DND-41 (cell line): ENCODE measurements around the gene DENND1A.

Experiments
- ATAC-seq: fragments of 200-7000 bp; cut with Tn5 transposase; 3 replicates; pipeline ENCODE4 v1.9.1; 2021; ENCODE audit warnings: low read depth; ENCODE audit not compliant: insufficient read depth
- DNase-seq: peaks from one replicate; pipeline ENCODE4 v3.0.0-alpha.2; 2020
- H2AFZ ChIP-seq: 2 replicates; pipeline ENCODE4 v1.6.0; 2012; ENCODE audit warnings: low read depth, low read length
- H3K27ac ChIP-seq: 2 replicates; pipeline ENCODE4 v1.5.1; 2012; ENCODE audit warnings: low read length, inconsistent platforms
- H3K27me3 ChIP-seq: fragments of 200-600 bp; sonication (generic); 2 replicates; pipeline ENCODE4 v1.6.0; 2012; ENCODE audit warnings: low read length, mild to moderate bottlenecking, inconsistent platforms; ENCODE audit not compliant: insufficient read depth, poor library complexity
- H3K36me3 ChIP-seq: 2 replicates; pipeline ENCODE4 v1.5.1; 2012; ENCODE audit warnings: low read length, inconsistent platforms; ENCODE audit not compliant: insufficient read depth
- H3K4me1 ChIP-seq: 2 replicates; pipeline ENCODE4 v1.5.1; 2012; ENCODE audit warnings: mild to moderate bottlenecking, low read length; ENCODE audit not compliant: insufficient read depth
- H3K4me2 ChIP-seq: 2 replicates; pipeline ENCODE4 v1.6.0; 2012; ENCODE audit warnings: mild to moderate bottlenecking, moderate library complexity, low read length, inconsistent platforms; ENCODE audit not compliant: insufficient read depth
- H3K4me3 ChIP-seq, 2 experiments: fragments of 200-600 bp in 1 of 2; shearing (Covaris generic) in 1 of 2; 2 replicates each; pipeline ENCODE4 v1.5.1; 2012 to 2016; ENCODE audit warnings: inconsistent platforms in 2 of 2, low read length in 2 of 2, mild to moderate bottlenecking in 2 of 2, low read depth in 1 of 2, moderate library complexity in 1 of 2
- H3K79me2 ChIP-seq: 2 replicates; pipeline ENCODE4 v1.6.0; 2012; ENCODE audit warnings: low read length, inconsistent platforms; ENCODE audit not compliant: insufficient read depth
- H3K9ac ChIP-seq: 2 replicates; pipeline ENCODE4 v1.6.0; 2012; ENCODE audit warnings: low read depth, mild to moderate bottlenecking, inconsistent platforms, low read length, moderate library complexity
- H3K9me3 ChIP-seq: 2 replicates; pipeline ENCODE4 v1.5.1; 2012; ENCODE audit warnings: low read length, moderate library complexity, mild to moderate bottlenecking, inconsistent platforms; ENCODE audit not compliant: insufficient read depth, severe bottlenecking
- H4K20me1 ChIP-seq: 2 replicates; pipeline ENCODE4 v1.6.0; 2012; ENCODE audit warnings: low read length; ENCODE audit not compliant: insufficient read depth
- EZH2 ChIP-seq: IDR thresholded peaks from 3 replicates; pipeline ENCODE4 v1.6.1; 2012; ENCODE audit warnings: borderline replicate concordance, low read depth, mild to moderate bottlenecking, moderate library complexity, low read length, inconsistent platforms; ENCODE audit not compliant: severe bottlenecking
- TF ChIP-seq, protein P1 (sequence below): IDR thresholded peaks from 2 replicates; pipeline ENCODE4 v1.5.1; 2012; ENCODE audit warnings: borderline replicate concordance, low read length, moderate library complexity, mild to moderate bottlenecking; ENCODE audit not compliant: poor library complexity, severe bottlenecking; ENCODE audit errors: extremely low read depth

DENND1A gene

DNA sequence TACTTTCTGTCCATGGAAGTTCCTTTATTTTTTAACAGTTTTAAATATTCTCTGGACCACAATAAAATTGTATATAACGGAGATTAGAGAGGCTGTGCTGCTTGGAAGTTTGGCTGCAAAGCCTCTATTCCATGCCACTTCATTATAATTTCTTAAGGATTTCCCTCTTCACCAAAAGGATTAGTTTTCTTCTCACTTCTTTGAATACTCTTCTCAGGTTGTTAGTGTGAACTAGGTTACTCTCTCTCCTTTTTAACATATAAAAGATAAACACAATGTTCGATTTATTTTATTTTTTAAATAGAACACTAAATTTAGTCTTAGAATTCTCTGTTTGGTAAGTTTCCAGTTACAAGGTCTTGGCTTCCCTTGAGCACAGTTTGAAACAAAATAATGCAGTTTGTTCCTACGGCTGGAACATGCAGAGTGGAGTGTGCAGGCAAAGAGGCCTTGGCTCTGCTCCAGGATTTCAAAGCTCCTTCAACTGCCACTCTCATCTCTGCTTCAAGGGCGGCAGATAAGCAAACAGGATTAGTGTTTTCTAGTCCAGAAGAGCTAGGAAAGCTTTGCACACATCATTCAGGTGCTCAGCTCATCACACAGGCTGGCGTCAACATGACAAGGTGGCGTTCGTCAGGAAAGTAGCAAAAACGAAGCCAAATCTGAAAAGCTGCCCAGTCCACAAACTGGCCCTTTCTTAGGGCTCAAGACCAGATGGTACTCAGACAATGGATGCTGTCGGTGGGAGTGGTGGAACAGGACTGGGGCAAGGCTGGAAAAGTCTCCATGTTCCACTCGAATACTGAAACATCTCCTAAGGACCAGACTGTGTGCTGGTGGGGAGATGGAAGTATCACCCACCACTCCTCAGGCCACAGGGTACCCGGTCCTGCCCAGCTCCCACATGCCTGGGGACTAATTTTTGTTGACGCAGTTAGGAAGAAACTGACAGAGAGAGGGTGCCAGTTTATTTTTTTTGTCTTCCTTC, 287.3 kb downstream of the DENND1A start:
- Histone ChIP-seq H3K9me3 (no peaks in the 10 kb centered on the region), H3K27me3 (no peaks in the 10 kb centered on the region), H3K9ac (no peak overlapping the region), H3K79me2 (no peaks in the 10 kb centered on the region), H3K4me1 (peaks cover 11% of the 10 kb centered on the region), H3K4me2 (no peak overlapping the region), H3K27ac (no peak overlapping the region), H3K4me3 (no peak overlapping the region), H3K36me3 (no peaks in the 10 kb centered on the region), H4K20me1 (peaks cover 30% of the 10 kb centered on the region), H2AFZ (no peak overlapping the region)
- no peak for DNase-seq
- no peak for ATAC-seq
- no peak for TF ChIP-seq EZH2
- TF ChIP-seq, protein P1, sequence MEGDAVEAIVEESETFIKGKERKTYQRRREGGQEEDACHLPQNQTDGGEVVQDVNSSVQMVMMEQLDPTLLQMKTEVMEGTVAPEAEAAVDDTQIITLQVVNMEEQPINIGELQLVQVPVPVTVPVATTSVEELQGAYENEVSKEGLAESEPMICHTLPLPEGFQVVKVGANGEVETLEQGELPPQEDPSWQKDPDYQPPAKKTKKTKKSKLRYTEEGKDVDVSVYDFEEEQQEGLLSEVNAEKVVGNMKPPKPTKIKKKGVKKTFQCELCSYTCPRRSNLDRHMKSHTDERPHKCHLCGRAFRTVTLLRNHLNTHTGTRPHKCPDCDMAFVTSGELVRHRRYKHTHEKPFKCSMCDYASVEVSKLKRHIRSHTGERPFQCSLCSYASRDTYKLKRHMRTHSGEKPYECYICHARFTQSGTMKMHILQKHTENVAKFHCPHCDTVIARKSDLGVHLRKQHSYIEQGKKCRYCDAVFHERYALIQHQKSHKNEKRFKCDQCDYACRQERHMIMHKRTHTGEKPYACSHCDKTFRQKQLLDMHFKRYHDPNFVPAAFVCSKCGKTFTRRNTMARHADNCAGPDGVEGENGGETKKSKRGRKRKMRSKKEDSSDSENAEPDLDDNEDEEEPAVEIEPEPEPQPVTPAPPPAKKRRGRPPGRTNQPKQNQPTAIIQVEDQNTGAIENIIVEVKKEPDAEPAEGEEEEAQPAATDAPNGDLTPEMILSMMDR, result no peak

DNA sequence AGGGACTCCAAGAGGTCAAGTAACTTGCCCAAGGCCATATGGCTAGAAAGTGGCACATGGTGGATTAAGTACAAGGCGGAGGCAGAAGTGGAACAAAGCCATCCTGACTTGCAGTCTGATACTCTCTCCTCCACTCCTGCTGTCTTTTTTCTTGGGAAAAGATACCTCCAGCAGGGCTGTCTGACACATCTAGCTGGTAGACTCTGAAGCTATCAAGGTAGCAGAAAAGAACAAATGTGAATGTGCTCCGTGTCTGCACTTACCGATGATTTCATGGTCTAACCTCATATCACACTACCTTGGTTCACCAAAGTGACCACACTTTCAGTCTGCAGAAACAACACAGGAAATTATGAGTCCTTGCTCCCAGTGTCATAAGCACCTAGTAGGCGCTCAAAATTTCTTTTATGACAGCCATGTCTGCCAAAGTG, 289.1 kb downstream of the DENND1A start:
- Histone ChIP-seq H3K79me2 (no peaks in the 10 kb centered on the region), H3K9ac (no peak overlapping the region), H3K9me3 (no peaks in the 10 kb centered on the region), H3K36me3 (no peaks in the 10 kb centered on the region), H3K4me2 (no peak overlapping the region), H4K20me1 (peaks cover 42% of the 10 kb centered on the region), H3K4me3 (no peak overlapping the region), H3K27me3 (no peaks in the 10 kb centered on the region), H3K4me1 (peaks cover 21% of the 10 kb centered on the region), H2AFZ (no peak overlapping the region), H3K27ac (no peak overlapping the region)
- DNase-seq (no peak), ATAC-seq (no peak)
- TF ChIP-seq, protein P1, result no peak
- no peak for TF ChIP-seq EZH2

DNA sequence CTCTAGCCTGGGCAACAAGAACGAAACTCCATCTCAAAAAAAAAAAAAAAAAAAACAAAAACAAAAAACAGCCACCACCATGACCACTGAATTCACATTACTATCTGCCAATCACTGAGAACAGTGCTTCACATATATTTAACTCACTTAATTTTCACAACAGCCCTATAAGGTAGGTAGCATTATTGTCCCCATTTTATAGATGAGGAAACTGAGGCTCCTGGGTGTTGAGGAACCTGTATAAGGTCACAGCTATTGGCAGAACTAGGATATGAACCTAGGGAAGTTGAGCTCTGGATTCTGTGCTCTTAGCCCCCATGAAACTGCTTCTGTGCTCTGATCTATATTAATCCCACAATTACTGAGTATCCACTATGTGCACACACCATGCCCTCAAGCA, 290.2 kb downstream of the DENND1A start:
- no peaks in the 10 kb centered on the region for H3K27me3 ChIP-seq
- no peak overlapping the region for H2AFZ ChIP-seq
- no peaks in the 10 kb centered on the region for H3K36me3 ChIP-seq
- H3K4me3 ChIP-seq, result no peak overlapping the region
- H4K20me1 ChIP-seq, result peaks cover 49% of the 10 kb centered on the region
- no peak for TF ChIP-seq EZH2
- TF ChIP-seq, protein P1, result no peak
- no peak overlapping the region for H3K27ac ChIP-seq
- H3K9me3 ChIP-seq, result no peaks in the 10 kb centered on the region
- no peak overlapping the region for H3K4me2 ChIP-seq
- no peak overlapping the region for H3K9ac ChIP-seq
- H3K79me2 ChIP-seq, result no peaks in the 10 kb centered on the region
- peaks cover 21% of the 10 kb centered on the region for H3K4me1 ChIP-seq
- ATAC-seq (no peak), DNase-seq (no peak)
